Esophagus (tissue), 2 donors: ENCODE measurements around the gene EIF4E2. TPM values are rescaled to one million over a fixed set of nuclear protein-coding genes. Genes with fewer than 3 reads are reported as not detected.

Experiments used
- H3K27ac ChIP-seq, 2 donors: one replicate each; pipeline ENCODE4 v1.5.1; 2013; ENCODE audit warnings: low read depth in 2 of 2, mild to moderate bottlenecking in 2 of 2, inconsistent platforms in 1 of 2, low read length in 1 of 2, moderate library complexity in 1 of 2
- H3K27me3 ChIP-seq, 2 donors: one replicate each; pipeline ENCODE4 v1.6.1; 2013; ENCODE audit warnings: low read length in 2 of 2, control low read depth in 1 of 2, mild to moderate bottlenecking in 1 of 2; ENCODE audit not compliant: insufficient read depth in 2 of 2, control insufficient read depth in 1 of 2
- H3K36me3 ChIP-seq, 2 donors: one replicate each; pipeline ENCODE4 v1.6.1; 2013; ENCODE audit warnings: low read length in 1 of 2; ENCODE audit not compliant: control insufficient read depth in 2 of 2, insufficient read depth in 2 of 2
- H3K4me1 ChIP-seq, 2 donors: one replicate each; pipeline ENCODE4 v1.6.1; 2013; ENCODE audit warnings: low read length in 1 of 2; ENCODE audit not compliant: control insufficient read depth in 2 of 2, insufficient read depth in 2 of 2
- H3K4me3 ChIP-seq, 2 donors: one replicate each; pipeline ENCODE4 v1.5.1; 2013; ENCODE audit warnings: low read length in 2 of 2, mild to moderate bottlenecking in 2 of 2, low read depth in 1 of 2, moderate library complexity in 1 of 2
- H3K9me3 ChIP-seq, 2 donors: one replicate each; pipeline ENCODE4 v1.6.1; 2013; ENCODE audit warnings: mild to moderate bottlenecking in 2 of 2, low read depth in 1 of 2, low read length in 1 of 2, moderate library complexity in 1 of 2; ENCODE audit not compliant: control insufficient read depth in 2 of 2, insufficient read depth in 1 of 2
- WGBS, 2 donors: extraction: QIAGEN DNeasy Blood & Tissue Kit; methylation state at CpG; one replicate each; pipeline ENCODE4 v1.1.7; 2013; 5-methylcytosine and 5-hydroxymethylcytosine counted together
- polyA plus RNA-seq, 2 donors: library from polyadenylated mRNA; stranded (reverse); fragments of 200-250 nt; gene quantifications; one replicate each; pipeline ENCODE4 v1.2.3, GENCODE V29; 2013
- donor health status: healthy with polysubstance abuse.
- donor health status: Bipolar disorder and iron deficiency.

EIF4E2 gene, protein sequence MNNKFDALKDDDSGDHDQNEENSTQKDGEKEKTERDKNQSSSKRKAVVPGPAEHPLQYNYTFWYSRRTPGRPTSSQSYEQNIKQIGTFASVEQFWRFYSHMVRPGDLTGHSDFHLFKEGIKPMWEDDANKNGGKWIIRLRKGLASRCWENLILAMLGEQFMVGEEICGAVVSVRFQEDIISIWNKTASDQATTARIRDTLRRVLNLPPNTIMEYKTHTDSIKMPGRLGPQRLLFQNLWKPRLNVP
- polyA plus RNA-seq, result 10 to 100 TPM; 45.9 to 56.7 TPM

DNA sequence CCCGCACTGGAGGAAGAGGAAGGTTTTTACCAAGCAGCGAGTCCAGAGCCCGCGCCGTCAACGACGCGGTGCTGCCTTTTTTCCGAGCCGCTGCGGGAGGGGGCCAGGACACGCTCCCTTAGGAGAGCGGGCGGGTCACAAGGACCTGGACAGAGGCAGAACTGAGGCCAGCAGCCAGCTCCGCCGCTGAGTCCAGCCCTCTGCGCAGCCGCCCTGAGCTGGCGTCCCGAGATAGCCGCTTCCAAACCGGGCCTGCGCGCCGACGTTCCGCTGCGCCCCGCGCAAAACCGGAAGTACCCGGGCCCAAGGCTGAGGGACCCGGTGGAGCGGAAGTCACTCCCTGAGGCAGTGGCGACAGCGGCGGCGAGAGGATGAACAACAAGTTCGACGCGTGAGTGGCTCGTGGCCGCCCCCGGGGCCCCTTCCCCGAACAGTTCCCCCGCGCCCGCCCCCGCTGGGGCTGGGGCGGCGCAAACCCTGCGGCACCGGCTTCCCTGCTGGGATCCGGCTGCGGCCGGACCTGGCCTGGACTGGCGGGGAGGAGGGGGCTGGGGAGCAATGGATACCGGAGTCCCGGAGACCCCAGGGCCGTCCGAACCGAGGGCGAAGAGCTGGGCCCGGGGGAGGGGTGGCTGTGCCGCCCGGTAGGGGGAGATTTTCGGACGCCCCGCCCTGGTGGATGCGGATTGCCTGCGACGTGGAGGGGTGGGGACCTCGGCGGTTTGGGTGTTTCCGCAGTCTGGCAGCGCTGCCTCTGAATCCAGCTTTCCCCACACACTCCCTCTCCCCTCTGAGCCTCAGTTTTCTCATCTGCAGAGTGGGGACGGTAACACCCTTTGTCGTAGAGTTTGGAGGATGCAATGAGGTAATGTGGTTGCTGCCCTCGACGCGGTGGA is at the start of gene EIF4E2, which contains the start of gene TIGD1:
Gene EIF4E2, plus strand, starts transcription at position 336 of the 896 bp plus-strand sequence. Its CDS starts 36 bp downstream, at position 372.
Gene TIGD1, minus strand, starts transcription at position 204 of the 896 bp plus-strand sequence. CDS start 675 bp downstream, outside the sequence.
- peak within 1 kb of the TSS; percentile 96 to 97 for H3K27ac ChIP-seq
- H3K27me3 ChIP-seq, result no peaks in the 10 kb centered on the region
- peaks cover 0 to 4% of the 10 kb centered on the region in 2 donors for H3K4me1 ChIP-seq
- peaks cover 2% of the 10 kb centered on the region in 2 donors for H3K36me3 ChIP-seq
- H3K9me3 ChIP-seq, result no peaks in the 10 kb centered on the region
- WGBS, 2 donors, result 1% methylated on average over 67 to 81 of the region's 81 CpGs
- peak within 1 kb of the TSS; percentile 79 to 82 for H3K4me3 ChIP-seq

DNA sequence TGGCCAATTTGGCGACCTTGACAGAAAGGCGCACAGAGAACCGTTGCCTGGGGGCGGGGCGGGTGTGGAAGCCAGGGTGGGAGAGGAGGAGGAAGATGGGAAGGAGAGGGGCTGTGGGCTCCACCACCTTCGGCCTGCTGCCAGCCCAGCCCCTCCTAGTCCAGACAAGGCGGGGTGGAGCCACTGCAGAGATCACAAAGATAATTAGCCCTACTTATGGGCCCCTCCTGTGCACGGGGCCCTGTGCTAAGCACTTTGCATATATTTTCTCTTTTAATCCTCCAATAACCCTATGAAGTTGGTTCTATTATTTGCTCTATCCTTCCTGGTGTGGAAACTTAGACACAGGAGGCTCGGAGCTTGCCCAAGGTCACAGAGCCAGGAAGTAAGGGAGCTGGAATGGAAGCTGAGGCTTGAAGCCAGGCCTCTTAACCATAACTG is 49.1 kb upstream of the EIF4E2 start:
- no peaks in the 10 kb centered on the region for H3K36me3 ChIP-seq
- H3K27me3 ChIP-seq, result peaks cover 7 to 12% of the 10 kb centered on the region in 2 donors
- H3K9me3 ChIP-seq, result peaks cover 0 to 2% of the 10 kb centered on the region in 2 donors
- H3K4me1 ChIP-seq, result peaks cover 0 to 6% of the 10 kb centered on the region in 2 donors
- H3K27ac ChIP-seq, result no peak overlapping the region
- no peak overlapping the region for H3K4me3 ChIP-seq
- 64 to 67% methylated on average over 9 of the region's 9 CpGs for WGBS, 2 donors

DNA sequence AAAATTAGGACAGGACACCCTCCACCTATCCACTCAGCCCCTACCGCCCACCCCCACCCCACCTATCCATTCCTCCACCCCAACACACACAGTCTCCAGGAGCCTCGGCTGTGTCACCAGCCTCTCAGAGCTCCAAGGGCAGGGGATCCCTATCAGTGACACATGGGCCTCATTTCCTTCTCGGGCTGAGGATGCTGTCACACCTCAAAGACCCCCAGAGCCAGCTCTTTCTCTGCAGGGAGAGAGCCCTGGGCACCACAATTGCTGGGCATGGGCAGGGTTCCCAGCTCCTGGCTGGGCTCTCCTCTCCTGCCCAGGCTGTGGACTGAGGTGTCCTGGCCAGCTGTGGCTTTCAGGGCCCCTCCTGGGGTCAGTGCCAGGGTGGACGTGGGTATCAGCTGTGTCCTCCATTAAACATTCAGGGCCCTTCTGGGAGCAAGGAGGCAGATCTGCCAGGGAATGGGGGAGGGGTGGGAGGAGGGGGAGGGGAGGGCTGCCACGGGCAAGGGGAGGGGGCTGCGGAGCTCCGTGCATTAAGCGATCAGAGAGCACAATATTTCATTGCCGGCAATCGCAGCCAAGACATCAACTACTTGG is 48.6 kb upstream of the EIF4E2 start:
- Histone ChIP-seq H3K4me1 (peaks cover 0 to 6% of the 10 kb centered on the region in 2 donors), H3K27me3 (peaks cover 7 to 12% of the 10 kb centered on the region in 2 donors), H3K27ac (no peak overlapping the region), H3K4me3 (no peak overlapping the region), H3K9me3 (peaks cover 0 to 2% of the 10 kb centered on the region in 2 donors), H3K36me3 (no peaks in the 10 kb centered on the region)
- WGBS, 2 donors, result 38 to 59% methylated on average over 10 of the region's 10 CpGs

DNA sequence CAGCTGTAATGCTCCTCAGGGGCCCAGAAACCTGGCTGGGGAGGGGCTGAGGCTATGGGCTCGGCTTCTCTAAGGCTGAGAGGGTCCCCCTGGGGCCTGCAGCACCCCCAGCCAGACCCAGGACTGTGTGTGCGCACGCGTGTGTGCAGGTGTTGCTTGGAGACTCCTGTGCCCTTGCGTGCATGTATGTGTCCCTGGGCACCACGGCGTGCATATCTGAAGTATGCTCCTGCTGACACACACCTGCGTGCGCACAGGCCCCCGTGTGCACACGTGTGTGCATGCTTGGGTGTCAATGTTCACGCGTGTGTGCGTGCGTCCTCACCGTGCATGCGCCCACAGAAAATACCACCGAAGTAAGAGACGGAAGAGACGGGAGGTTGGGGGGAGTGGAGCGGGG is 48.0 kb upstream of the EIF4E2 start:
- Histone ChIP-seq H3K4me1 (peaks cover 0 to 6% of the 10 kb centered on the region in 2 donors), H3K27ac (no peak overlapping the region), H3K27me3 (peaks cover 7 to 12% of the 10 kb centered on the region in 2 donors), H3K36me3 (no peaks in the 10 kb centered on the region), H3K4me3 (no peak overlapping the region), H3K9me3 (peaks cover 0 to 2% of the 10 kb centered on the region in 2 donors)
- WGBS, 2 donors, result 18 to 21% methylated on average over 20 of the region's 21 CpGs

DNA sequence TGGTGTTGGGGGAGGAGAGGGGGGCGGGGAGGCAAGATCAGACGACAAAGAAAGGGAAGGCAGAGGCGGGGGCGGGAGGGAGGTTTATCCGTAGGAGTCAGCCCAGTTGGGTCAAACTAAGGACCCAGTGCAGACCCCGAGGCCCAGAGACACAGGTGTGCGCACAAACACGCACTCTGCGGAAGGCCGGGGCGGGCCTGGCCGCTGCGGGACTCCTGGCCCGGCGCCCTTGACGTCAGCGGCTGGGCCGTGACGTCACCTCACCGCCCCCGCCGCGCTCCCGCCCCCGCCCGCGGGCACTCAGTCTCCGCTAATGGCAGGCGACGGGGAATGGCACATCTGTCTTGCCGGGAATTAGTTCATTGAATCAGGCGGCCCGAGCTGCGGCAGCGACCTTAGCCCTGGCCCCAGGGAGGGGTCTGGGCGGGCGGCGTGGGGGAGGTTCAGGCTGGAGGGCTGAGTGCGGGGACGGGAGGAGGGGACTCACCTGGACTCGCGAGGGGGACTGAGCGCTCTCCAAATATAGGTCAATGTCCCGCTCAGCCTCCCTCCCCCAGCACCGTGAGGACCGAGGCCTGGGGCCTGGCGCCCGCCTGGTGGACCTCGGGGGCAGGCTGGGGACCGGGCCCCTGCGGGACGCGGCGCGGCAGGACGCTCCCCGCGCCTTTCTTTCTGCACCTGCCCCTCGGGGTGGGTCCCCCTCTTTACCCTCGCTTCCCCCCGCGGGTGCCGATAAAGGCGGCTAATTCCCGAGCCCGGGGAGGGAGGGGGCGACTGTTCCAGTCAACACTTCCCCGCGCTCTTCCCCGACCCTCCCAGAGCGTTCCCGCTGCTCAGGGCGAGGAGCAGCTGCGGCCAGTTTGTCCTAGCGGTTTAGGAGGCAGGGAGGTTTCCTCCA is 47.3 kb upstream of the EIF4E2 start:
- Histone ChIP-seq H3K4me1 (peaks cover 0 to 6% of the 10 kb centered on the region in 2 donors), H3K36me3 (no peaks in the 10 kb centered on the region), H3K9me3 (peaks cover 0 to 2% of the 10 kb centered on the region in 2 donors), H3K27ac (no peak overlapping the region), H3K4me3 (peak overlapping the region; percentile 21 to 34), H3K27me3 (peaks cover 7 to 12% of the 10 kb centered on the region in 2 donors)
- WGBS, 2 donors, result 1 to 2% methylated on average over 60 to 75 of the region's 75 CpGs

DNA sequence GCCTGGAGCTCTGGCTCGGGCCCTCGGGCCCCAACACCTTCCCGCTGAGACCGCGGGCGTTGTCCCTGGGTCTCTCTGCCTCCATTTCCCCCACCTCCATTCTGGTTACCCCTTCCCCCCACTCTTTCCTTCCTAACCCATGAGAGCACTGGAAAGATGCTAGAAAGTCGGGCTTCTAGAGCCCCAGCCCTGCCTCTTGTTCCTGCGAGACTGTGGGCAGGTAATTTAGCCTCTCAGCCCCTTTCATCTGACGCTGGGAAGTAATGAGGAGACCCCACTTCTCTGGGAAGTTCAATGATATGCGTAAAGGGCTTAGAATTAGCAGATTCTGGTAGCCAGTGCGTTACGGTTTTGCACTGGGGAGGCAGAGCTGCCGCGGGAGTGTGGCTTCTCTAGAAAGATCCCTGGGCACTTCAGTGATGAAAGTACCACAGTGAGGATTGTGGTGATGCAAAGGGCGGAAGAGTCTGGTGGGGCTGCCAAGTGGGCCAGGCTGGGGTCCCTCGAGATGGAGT is 46.6 kb upstream of the EIF4E2 start:
- peaks cover 0 to 6% of the 10 kb centered on the region in 2 donors for H3K4me1 ChIP-seq
- WGBS, 2 donors, result 24 to 40% methylated on average over 16 of the region's 16 CpGs
- peaks cover 0 to 2% of the 10 kb centered on the region in 2 donors for H3K9me3 ChIP-seq
- H3K27me3 ChIP-seq, result peaks cover 7 to 12% of the 10 kb centered on the region in 2 donors
- no peak overlapping the region for H3K27ac ChIP-seq
- H3K36me3 ChIP-seq, result no peaks in the 10 kb centered on the region
- peak overlapping the region in 1 of 2 donors; percentile 21 for H3K4me3 ChIP-seq

DNA sequence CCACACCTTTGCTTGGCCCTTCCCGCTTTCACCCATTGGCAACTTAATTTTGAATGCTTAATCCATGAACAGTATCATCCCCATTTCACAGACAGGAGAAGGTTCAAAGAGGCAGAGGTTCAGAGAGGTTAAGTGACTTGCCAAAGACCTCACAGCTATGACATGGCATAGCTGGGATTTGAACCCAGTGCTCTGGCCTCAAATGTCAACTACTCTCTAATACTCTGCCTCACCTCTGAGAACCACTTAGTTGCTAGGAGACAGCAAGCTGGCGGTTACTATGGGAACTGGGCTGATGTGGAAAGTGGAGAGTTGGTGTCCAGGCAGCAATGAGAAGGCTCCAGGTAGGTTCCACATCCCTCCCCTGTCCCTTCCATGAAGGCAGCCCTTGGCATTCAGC is 46.1 kb upstream of the EIF4E2 start:
- Histone ChIP-seq H3K27me3 (peaks cover 7 to 12% of the 10 kb centered on the region in 2 donors), H3K9me3 (peaks cover 0 to 2% of the 10 kb centered on the region in 2 donors), H3K36me3 (no peaks in the 10 kb centered on the region), H3K4me3 (no peak overlapping the region), H3K27ac (no peak overlapping the region), H3K4me1 (peaks cover 0 to 6% of the 10 kb centered on the region in 2 donors)
- WGBS, 2 donors, result 78 to 82% methylated on average over 2 of the region's 2 CpGs

DNA sequence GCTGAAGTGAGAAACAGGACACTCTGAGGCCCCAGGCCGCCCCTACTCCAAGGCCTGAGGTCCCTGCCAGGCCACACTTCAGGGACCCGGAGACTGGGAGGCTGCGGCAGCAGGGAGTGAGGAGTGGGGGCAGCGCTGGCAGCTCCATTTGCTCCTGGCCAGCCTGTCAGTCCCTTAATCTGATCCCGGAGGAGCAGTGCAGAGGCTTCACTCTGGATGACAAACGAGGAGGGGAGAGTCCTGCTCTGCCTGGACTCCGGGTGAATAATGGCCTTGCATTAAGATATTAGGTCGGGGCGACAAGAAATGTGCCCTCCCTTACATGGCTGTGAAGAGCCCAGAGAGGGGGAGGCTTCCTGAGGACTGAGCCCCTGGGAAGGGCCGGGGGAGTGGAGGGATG is 44.6 kb upstream of the EIF4E2 start:
- peaks cover 0 to 6% of the 10 kb centered on the region in 2 donors for H3K4me1 ChIP-seq
- WGBS, 2 donors, result 58 to 60% methylated on average over 10 of the region's 10 CpGs
- H3K9me3 ChIP-seq, result peaks cover 0 to 2% of the 10 kb centered on the region in 2 donors
- H3K27ac ChIP-seq, result no peak overlapping the region
- no peaks in the 10 kb centered on the region for H3K36me3 ChIP-seq
- no peak overlapping the region for H3K4me3 ChIP-seq
- H3K27me3 ChIP-seq, result peaks cover 7 to 12% of the 10 kb centered on the region in 2 donors
